CD4-positive, alpha-beta T cell treated with Interferon gamma for 1 hour (primary cell): Measurements from ENCODE around the gene CTCF.
"Not testable (repeated sequence)": the region's sequence is repeated elsewhere in the genome, so short reads cannot be mapped to it uniquely, and the experiment has no call there.

Source experiments
- DNase-seq: peaks from one replicate; pipeline ENCODE4 v3.0.0-alpha.2; 2020

Gene CTCF, protein sequence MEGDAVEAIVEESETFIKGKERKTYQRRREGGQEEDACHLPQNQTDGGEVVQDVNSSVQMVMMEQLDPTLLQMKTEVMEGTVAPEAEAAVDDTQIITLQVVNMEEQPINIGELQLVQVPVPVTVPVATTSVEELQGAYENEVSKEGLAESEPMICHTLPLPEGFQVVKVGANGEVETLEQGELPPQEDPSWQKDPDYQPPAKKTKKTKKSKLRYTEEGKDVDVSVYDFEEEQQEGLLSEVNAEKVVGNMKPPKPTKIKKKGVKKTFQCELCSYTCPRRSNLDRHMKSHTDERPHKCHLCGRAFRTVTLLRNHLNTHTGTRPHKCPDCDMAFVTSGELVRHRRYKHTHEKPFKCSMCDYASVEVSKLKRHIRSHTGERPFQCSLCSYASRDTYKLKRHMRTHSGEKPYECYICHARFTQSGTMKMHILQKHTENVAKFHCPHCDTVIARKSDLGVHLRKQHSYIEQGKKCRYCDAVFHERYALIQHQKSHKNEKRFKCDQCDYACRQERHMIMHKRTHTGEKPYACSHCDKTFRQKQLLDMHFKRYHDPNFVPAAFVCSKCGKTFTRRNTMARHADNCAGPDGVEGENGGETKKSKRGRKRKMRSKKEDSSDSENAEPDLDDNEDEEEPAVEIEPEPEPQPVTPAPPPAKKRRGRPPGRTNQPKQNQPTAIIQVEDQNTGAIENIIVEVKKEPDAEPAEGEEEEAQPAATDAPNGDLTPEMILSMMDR

DNA sequence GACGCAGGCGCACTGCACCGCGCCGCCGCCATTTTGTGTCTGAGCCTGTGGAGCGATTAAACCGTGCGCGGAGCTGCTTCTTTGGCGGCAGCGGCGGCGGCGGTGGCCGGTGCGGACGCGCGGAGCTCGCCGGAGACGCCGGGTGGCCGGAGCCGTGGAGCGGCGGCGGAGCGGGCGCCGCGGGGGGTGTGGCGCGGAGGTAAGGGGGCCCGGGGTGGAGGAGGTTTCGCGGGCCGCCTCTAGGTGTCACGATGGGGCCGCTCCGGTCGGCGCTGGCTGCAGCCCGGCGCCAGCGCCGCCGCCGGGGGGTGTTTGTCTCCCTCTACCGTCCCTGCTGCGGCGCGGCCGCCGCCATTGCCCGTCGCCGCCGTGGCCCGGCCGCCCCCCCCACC lies at the start of gene CTCF:
Gene CTCF (plus strand): TSS at position 1 of the 392 bp plus-strand sequence. CDS start 48,307 bp downstream, outside the sequence.
- peak; percentile 87 for DNase-seq

DNA sequence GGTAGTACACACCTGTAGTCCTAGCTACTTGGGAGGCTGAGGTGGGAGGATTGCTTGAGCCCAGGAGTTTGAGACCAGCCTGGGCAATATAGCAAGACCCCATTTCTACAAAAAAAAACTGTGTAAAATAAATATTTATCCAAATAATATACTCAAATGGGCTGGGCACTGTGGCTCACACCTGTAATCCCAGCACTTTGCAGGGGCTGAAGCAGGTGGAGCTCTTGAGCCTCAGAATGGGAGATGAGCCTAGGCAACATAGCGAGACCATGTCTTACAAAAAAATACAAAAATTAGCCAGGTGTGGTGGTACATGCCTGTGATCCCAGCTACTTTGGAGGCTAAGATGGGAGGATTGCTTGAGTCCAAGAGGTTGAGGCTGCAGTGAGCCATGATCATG lies 48.4 kb upstream of the CTCF start:
- DNase-seq: not testable (repeated sequence)

DNA sequence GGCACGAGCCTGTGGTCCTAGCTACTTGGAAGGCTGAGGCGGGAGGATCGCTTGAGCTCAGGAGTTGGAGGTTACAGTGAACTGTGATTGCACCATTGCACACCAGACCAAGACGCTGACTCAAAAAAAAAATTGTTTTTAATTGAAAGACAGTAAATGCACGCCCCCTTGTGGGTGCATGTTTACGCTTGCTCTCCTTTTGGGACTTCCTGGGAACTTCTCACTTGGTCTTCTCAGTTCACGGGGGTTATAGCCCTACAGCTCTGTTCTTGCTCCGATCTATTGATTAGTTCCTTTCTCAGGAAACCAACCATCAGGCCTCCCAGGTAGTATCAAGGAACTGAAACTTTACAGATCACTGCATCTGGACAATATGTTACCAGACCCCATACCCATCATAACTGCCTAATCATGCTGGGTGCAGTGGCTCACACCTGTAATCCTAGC lies 47.9 kb upstream of the CTCF start:
- DNase-seq: peak; percentile 83

DNA sequence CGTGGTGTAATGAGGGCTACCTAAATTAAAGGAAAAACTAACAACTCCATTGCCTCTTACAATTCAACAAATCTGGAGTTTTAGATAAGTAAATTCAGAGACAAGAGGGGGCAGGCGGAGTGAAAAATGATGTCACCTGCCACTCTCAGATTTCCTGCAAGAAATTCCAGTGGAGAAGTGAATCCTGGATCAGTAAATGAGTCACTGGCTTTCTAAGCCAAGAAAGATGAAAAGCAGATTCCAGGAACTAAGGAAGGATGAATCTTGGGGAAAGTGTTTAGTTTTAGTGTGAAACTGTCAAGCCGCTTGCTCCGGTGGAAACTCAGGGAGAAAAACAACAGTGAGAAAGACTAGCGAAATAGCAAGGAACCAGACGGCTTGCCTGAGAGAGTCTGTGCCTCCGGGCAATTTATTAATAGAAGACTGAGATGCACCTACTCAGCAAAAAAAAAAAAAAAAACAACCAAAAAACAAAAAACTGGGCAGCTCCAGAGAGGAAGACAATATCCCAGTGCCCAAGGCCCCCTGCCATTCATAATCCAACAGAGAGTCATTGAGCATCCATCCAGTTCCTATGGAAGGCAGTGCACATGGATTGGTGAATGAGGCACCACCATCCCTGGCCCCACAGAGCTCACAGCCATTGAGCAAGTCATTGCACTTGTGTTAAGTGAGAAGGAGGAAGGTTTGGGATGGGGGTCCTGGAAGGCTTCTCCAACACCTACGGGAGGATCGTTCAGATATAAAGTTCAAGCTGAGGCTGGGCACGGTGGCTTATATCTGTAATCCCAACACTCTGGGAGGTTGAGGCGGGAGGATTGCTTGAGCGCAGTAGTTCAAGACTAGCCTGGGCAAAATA lies 45.8 kb upstream of the CTCF start:
- no peak for DNase-seq

DNA sequence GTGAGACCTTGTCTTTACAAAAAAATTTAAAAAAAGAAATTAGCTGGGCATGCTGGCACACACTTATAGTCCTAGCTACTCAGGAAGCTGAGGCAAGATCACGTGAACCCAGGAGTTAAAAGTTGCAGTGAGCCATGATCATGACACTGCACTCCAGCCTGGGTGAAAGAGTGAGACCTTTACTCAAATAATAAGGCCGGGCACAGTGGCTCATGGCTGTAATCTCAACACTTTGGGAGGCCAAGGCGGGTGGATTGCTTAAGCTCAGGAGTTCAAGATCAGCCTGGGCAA lies 45.2 kb upstream of the CTCF start:
- DNase-seq: no peak

DNA sequence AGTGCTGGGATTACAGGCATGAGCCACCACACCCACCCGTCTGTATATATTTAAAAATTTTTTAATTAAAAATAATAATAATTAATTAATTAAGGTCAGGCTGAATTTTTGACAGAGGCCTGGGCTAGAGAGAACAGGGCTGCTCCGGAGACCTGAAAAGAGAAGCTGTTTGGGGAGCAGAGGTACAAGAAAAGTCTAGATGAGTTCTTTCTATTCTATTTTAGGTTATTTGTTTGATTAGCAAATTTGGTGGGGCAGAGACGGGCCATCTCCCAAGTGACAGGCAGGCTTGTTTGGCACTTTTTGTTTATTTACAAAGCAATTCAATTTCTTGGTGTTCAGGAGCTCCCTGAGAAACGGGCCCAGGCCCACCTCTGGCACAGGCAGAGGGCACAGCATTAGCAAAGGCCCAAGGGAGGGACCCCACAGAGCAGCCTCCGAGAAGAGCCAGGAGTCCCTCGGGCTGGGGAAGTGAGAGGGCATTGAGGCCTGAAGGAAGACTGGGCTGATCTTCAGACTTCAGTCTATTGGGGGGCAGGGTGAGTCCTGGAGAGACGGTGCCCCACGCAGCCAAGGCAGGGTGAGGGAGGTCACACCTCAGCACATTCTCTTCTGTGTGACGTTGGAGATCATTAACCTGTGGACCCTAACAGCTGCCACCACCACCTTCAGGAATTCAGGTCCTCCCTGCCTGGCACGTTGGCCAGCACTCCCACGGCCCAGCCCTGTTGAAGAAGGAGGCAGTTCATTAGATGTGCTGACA lies 44.5 kb upstream of the CTCF start:
- peak; percentile 73 for DNase-seq

DNA sequence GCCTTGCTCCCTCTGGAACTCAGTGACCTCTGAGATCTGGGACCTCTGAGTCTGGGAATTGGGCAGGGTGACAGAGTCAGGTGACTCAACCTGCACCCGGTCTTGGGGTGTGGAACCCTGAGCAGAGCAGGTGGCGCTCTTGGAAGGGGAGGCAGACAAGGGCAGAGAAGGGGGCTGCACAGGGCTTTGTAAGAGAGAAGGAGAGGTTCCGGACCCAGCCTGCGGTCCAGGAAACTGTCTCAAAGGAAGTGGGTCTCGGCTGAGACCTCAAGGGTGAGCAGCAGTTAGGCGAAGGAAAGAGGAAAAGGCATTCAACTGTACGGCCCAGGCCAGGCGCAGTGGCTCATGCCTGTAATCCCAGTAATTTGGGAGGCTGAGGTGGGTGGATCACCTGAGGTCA lies 43.6 kb upstream of the CTCF start:
- no peak for DNase-seq

DNA sequence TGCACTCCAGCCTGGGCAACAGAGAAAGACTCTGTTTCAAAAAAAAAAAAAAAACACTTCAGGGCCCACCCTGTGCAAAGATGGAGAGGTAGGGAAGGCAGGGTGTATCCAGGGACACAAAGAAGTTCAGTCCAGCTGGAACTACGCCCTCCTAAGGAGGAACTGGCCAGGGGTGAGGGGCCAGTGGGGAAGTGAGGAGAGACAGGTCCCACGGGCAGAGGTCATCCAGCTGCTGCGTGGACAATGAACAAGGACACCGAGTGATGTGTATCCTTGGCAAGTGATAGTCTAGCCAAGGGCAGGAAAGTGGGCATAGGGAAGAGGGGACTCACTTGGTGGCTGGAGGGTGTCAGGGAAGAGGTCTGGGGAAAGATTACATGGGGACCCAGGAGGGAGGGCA lies 43.1 kb upstream of the CTCF start:
- no peak for DNase-seq

DNA sequence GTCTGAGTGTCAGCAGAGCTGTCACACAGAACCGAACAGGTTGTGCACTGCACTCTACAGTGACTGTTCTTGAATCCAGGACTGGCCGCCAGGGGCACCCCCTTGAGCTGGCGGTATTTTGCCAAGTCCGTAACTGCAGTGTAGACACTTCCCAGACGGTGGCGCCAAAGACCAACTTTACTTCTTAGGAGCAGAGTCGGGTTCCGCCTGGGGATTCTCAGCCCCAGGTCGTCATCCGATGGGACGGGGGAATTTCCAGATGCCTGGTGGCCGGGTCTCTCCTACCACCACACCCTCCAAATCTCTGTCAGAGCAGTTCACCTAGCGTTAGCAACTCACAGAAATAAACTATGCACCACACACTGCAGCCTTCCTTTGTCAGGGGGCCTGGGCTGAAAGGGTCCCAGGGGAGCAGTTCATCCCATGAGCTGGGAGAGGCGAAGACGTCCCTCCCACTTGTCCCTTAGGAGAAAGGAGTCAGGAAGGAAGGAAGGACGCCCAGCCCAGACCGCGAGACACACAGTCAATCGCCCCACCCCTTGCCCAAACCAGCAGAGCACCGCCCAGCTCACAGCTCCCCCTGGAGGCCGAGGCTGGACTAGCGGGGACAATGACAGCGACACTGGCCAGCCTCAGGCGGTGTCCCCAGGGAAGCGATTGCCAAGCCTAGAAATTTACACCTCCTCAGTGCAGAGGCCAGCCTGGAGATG lies 41.1 kb upstream of the CTCF start:
- peak; percentile 96 for DNase-seq

DNA sequence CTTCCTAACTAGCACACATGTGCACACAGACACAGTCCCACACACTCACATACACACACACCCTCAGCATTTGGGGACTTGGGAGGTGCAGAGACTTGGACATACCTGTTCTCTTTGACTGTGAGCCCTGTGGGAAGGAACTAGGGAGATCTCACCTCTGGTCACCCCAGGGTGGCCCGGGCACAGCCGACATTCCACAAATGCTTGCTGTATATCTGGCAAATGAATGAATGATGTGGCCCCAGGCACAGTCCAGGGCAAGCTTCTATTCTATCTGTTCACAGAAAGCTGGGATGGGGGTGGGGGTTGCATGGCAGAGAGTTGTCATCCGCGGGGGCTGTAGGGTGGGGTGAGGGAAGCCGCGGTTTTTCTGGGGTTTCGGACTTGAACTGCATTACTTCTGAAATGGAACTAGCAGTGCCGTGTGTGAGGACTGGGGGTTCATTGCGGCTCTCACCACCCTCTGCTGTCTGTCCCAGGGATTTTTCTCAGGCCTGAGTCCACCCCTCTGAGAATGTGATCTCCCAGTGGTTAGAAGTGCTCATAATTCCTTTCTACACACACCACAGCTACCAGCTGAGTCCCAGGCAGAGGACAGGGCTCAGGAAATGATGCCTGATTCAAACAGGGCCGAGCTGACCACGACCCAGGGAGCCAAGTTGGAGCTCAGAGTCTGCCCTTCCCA lies 37.0 kb upstream of the CTCF start:
- no peak for DNase-seq

DNA sequence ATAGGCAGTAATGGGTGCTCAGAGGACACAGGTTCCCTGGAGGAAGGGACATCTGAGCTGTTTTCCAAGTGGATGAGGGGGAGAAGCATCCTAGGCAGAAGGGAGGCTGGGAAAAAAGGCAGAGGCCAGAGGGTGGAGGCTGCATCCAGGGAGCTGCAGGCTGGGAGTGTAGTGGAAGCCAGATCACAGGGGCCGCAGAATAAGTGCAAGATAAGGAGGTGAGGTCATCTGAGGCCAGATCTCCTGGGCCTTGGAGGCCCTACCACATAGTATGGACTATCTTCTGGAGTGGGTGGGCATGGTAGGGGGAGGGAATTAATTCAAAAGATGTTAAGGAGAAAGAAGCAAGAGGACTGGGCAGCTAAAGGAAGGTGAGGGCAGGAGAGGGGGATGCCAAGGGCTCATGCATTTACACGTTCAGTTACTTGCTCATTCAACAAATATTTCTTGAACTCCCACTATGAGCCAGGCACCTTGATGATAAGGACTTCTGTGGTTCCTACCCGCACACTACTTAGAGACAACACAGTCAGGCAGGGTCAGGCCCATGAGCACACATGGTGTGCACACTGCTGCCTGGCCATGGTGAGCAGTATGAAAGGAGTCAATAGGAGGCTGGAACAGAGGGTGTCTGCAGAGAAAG lies 36.1 kb upstream of the CTCF start:
- DNase-seq: no peak

DNA sequence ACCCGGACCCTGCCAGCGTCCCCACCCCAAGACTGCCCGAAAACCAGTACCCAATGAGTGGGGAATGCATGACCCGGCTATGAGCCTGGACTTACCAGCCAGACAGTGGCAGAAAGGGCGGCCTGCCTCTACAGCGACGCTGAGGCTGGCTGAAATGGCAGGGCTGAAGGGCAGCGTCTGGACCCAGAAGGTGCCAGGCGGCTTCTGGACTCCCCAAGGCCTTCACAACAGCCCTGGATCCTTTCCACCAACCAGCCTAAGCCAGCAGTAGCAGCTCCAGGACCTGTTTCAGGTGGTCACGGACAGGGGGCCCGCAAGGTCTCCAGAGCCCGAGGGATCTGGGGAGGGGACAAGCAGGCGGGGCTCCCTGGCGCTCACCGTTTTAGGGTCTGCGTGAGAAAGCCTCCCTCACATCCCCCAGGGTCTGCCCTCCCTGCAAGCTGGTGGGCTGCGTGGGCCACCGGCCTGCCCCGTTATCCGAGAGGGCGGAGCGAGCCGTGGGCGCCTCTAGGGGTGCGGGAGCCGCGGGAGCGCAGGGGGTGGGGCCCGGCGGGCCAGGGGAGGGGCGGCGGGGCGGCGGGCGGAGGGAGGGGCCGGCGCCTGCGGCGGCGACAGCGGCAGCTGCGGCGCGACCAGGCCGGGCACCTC lies 34.0 kb upstream of the CTCF start, which contains the start of gene RIPOR1:
Gene RIPOR1 (plus strand): TSS at position 608 of the 648 bp plus-strand sequence. CDS start 9,618 bp downstream, outside the sequence.
- peak; percentile 50 for DNase-seq

DNA sequence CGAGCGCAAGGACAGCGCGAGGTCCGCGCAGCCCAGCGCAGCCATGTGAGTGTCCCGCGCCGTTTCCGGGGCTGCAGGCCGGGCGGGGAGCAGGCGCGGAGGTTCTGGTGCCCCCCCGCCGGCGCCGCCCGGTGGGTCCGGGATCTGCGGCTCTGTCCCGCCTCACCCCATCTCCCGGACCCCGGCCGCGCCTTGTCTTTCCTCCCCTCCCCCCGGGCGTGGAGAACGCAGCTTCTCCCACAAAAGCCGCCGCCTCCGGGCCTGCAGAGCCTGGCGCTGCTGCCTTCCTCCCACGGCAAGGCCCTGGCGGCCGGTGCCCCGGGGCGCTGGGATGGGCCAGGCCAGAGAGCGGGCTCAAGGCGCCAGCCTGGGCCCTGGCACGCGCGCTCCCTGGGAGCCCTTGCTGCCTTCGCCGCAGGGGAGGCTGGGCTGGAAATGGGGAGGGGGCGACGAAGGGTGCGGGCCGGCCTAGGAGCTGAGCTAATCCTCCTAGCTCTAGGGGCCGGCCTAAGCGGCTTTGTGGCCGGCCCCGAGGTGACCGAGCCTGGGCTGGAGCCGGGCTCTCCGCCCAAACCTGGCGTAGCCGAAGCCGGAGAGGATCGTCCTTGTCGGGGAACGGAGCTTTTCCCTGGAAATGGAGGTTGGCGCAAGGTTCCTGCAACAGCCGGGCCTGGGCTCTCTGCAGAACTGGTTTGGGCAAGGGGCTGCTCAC lies 33.3 kb upstream of the CTCF start:
- no peak for DNase-seq

DNA sequence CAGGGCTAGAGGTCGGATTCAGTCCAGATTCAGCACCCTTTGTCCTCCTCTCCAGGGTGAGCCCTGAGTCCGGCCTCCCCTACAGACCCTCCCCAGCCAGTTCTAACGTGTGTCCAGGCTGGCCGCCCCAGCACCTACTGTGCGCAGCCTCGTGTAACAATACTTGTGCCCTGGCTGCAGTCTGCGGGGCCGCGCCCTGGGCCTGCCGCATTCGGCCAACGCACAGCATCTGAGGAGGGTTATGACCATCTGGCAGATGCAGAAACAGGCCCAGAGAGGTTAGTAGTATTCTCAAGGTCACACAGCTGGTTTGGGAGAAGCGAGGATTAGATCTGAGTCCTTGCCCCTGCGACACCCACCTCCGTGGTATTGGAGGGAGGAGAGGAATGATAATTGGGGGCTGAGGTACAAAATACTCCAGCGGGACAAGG lies 32.7 kb upstream of the CTCF start:
- DNase-seq: no peak

DNA sequence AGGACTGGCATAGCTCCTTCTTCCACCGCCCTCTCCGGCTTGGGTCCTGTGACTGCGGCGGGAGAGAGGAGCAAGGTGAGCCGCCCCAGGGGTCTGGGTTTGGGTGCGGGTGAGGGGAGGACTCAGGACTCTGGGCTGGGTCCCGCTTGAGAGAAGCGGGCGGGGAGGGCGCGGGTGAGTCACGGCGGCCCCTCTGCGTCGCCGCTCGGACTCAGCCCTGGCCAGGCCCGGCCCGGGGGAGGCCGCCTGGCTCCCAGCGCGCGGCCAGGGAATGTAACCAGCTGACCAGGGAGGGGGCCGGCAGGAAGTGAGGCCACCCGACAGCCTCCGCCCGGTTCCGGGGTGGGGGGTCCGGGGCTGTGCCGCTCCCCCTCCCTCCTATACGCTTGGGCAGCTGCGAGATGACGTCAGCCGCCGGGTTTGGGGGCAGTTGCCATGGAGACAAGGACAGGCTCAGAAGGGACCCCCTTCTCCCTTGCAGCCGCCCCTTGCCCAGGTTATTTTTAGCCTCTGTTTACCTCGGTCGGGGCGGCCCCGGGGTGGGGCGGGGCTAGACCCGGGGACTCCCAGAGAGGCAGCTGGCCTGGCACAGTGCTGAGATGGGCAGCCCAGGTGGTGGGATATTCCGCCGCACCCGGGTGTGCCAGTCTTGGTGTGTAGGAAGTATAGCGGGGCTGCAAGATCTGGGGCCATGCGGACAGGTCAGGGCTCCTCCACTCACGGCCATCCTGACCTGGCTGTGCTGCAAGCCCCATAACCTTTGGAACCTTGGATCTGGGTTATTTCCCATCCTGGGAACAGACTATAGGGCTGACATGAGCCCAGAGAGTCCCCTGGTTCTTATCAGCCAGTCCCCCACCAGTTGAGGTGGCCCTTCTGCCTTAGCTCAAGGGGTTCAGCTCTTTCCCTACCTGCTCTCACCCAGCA lies 32.0 kb upstream of the CTCF start:
- DNase-seq: peak; percentile 89

DNA sequence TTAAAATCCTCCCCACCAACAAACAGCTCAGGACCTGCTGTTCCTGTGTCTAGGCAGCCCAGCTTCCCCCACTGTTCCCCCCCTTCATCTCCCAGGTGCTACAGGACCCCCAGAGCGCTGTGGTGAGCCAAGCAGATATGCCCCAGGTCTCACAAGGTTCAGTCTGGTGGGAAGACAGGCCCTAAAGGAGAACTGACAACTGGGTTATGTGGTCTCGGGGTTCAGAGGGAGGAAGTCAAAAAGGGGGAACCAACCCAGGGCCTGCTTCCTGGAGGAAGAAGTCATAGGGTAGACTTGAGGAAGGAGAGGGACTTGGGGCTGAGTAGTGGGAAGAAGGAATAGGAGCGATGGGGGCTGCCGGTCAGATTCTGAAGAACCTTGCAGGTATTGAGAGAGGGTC lies 31.1 kb upstream of the CTCF start:
- peak; percentile 60 for DNase-seq

DNA sequence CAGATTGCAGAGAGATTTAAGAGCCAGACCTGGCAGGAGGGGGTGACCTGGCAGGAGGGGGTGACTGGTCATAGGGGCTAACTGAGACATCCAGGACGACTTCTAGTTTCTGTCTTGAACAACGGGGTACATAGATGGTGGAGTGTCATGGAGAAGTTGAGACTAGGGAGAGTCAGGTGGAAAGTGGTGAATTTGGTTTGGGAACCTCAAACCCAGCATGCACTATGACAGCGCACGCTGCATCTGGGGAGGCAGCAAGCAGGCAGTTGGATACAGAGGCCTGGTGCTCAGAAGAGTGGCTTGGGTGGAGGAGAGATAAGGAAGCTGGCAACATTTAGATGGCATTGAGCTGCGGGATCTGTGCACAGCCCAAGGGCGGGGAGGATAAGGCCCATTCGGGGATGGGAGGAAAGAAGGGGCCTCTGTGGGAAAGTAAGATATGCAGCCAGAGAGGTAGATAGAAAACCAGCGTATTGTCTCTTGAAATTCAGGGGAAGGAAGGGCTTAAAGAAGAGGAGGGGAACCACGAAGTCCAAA lies 29.2 kb upstream of the CTCF start:
- no peak for DNase-seq

DNA sequence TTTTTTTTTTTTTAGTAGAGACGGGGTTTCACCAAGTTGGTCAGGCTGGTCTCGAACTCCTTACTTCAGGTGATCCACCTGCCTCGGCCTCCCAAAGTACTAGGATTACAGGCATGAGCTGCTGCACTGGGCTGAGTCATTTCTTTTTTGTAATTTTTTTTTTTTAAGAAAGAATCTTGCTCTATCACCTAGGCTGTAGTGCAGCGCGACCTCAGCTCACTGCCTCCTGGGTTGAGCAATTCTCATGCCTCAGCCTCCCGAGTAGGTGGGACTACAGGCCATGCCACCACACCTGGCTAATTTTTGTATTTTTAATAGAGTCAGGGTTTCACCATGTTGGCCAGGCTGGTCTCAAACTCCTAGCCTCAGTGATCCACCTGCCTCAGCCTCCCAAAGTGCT lies 28.3 kb upstream of the CTCF start:
- DNase-seq: not testable (repeated sequence)
